A375 (cell line): Measurements from ENCODE around the gene MTERF2. TPM values are rescaled to one million over a fixed set of nuclear protein-coding genes. Genes with fewer than 3 reads are reported as not detected.

ENCODE experiments used
- total RNA-seq: library from RNA; depleted of rRNA; stranded (reverse); fragments of >200 nt; shearing (Covaris generic); gene quantifications from 2 replicates; pipeline ENCODE4 v1.2.3, GENCODE V29; 2014; rRNA removed

MTERF2 gene
- 9.0 and 15.5 TPM in 2 replicates for total RNA-seq

GRCh38 chr12:106986625-106987389 lies at the start of gene MTERF2:
Gene MTERF2, minus strand, starts transcription at chr12:106987146. Its CDS starts 8,432 bp downstream, at chr12:106978714.

GRCh38 chr12:106955377-106956047 lies 31.4 kb downstream of the MTERF2 start, which contains the start of gene TMEM263:
Gene TMEM263, plus strand, starts transcription at chr12:106955907. Its CDS starts 11,210 bp downstream, at chr12:106967117.

Other genes with a start within 250 kb of the MTERF2 start
- gene RIC8B, start 212.5 kb downstream of the MTERF2 start, total RNA-seq = 8.8 and 9.9 TPM in 2 replicates
- 36.5 and 36.6 TPM in 2 replicates for gene TMEM263, start 31.2 kb downstream of the MTERF2 start, total RNA-seq
- gene CRY1, start 106.4 kb upstream of the MTERF2 start, total RNA-seq = 14.3 and 18.9 TPM in 2 replicates